Hepatic stellate cell (primary cell): ENCODE results near the gene CXCL6.

ENCODE experiments used
- DNase-seq: peaks from one replicate; pipeline ENCODE4 v3.0.0; 2011; ENCODE audit warnings: low spot score

CXCL6 gene

DNA sequence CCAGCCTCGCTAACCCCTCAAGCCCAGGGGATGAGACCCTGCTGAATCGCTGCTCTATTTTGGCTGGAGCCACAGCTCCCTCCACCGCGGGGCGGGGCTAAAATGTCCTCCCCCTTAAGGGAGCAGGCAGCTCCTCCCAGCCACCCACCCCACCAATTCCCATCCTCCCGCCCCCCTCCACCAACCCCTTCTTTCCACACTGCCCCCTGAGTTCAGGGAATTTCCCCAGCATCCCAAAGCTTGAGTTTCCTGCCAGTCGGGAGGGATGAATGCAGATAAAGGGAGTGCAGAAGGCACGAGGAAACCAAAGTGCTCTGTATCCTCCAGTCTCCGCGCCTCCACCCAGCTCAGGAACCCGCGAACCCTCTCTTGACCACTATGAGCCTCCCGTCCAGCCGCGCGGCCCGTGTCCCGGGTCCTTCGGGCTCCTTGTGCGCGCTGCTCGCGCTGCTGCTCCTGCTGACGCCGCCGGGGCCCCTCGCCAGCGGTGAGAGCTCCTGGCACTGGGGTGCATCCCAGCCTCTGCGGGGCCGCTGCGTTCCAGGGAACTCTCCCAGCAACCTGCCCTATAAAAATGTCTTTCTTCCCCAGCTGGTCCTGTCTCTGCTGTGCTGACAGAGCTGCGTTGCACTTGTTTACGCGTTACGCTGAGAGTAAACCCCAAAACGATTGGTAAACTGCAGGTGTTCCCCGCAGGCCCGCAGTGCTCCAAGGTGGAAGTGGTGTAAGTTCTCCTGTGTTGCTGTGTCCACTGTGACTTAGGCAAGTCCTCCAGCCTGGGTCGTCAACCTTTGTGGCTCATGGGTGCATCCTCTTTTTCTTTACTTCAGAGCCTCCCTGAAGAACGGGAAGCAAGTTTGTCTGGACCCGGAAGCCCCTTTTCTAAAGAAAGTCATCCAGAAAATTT lies at the start of gene CXCL6:
TSS of gene CXCL6 (plus strand) at position 306 of the 907 bp plus-strand sequence. CDS start at position 379, 73 bp downstream.
- DNase-seq = no peak

DNA sequence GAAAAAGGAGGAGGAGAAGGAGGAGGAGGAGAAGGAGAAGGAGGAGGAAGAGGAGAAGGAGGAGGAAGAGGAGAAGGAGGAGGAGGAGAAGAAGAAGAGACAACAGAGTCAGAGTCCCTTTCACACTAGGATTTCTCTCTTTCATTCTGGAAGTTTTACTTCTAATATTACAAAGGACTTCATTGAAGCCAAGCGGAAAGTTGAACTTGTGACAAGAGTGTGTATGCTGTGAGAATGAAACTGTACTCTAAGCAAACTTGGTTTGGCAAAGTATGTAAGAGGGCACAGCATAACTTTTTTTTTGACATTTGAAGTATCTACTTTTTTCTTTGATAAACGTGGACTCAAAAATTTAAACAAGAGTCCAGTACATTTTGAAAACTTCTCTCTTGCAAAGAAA lies 48.1 kb upstream of the CXCL6 start:
- no peak for DNase-seq

DNA sequence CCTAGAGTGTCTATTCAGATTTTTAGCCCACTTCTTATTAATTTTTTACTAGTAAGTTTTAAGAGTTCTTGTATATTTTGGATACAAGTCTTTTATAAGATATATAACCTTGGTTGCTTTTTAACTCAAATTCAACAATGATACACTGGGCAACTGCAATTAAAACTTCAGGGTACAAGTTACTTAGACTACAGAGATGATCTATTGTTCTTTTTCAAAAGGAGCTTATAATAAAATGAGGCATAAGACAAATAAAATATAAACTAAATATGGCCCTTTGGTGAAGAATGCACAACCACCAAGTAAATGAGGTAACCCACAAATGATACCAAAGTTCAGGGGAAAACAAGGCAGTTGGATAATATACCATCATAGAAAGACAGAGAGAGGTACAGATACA lies 37.6 kb upstream of the CXCL6 start:
- DNase-seq = no peak

DNA sequence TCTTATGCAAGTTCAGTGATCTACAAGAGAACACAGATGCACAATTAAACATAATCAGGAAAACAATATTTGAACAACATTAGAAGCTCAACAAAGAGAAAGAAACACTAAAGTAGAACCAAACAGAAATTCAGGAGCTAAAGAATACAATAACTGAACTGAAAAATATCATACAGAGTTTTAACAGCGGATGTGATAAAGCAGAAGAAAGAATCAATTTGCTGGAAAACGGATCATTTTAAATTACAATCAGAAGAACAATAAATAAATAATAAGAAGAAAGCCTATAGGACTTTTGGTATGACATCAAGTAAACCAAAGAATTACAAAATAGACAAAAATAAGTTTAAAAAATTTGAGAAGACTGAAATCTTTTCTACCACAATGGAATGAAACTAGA lies 36.3 kb upstream of the CXCL6 start:
- DNase-seq = no peak

DNA sequence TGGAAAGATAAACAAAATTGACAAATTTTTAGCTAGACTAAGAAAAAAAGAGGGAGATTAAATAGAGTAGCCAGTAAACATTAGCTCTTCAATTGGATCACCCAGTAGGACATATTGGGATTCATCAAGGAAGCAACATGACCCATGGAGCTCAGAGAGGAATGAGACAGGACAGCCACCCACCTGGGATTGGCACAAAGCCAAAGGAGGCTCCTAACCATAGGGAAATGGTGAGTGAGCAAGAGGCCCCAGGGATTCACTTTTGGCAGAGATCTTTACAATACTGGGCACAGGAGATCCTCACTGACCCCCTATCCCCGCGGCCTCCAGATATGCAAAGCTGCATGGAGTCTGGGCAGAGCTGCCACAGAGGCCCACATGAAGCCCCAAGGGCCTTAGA lies 34.8 kb upstream of the CXCL6 start:
- no peak for DNase-seq

DNA sequence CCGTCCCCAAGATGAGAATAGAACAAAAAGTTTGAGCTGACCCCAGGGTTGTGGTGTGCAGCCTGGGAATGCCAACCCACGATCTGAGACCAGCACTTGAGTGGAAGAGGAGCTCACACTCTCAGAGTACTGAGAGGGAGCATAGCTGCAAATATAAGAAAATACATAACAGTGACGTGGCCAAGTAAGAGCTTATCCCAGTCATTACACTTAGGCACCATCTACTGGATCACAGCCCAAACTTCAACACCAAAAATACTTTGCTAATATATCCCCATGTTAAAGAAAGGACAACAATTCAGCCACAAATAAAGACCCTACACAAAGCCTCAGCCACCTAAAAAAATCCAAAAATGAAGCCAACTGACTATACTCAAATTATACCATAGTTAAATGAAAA lies 33.3 kb upstream of the CXCL6 start:
- DNase-seq = no peak

DNA sequence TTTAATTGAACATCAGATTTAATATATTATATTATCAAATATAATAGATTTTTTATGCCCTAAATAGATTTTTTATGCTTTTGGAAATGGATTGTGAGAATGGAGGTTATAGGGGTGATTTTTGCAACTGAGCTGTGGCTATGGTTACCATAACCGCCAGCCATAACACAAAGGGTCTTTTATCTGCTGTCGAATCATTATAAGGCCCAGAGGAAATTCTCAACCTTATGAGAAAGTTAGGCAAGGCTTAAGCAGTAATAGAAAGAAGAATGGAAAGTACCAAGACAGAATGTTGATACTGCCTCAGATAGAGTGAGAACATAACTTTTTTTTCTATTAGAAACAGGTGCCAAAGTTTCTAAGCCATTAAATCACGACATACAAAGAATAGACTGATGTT lies 26.3 kb upstream of the CXCL6 start:
- no peak for DNase-seq

DNA sequence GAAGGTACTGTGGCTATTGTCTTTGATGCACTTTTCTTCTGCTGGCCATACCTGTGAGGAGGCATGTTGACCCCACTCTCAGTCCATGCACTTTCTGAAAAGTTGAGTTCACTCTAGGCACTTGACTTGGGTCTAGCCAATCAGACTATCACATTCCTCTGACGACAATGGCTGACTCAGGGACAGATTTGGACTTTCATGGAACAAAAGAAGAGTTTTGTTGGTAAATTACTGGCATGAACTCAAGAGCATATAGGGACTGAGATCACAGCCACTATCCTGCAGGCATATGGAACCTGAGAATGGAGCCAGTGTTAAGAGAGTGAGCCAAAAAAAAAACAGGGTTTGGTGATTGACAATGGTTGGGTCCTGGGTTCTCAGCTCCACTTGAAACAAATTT lies 24.6 kb upstream of the CXCL6 start:
- no peak for DNase-seq

DNA sequence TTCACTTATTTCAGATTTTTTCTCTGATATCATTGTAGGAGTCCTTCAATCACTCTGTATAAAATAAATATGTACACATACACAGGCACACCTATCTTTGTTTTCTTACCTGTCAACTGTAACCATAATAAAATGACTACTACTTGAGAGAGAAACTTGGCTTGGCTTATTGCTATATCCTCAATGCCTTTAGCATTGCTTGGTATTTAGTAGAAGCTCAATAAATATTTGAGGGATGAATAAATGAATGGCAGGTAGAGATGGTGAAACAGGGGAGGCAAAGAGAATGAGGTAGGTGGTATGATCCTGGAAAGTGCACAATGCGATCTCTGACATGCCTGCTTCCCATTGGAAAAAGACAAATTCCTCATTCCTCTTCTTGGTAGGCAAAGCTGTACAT lies 21.8 kb upstream of the CXCL6 start:
- no peak for DNase-seq

DNA sequence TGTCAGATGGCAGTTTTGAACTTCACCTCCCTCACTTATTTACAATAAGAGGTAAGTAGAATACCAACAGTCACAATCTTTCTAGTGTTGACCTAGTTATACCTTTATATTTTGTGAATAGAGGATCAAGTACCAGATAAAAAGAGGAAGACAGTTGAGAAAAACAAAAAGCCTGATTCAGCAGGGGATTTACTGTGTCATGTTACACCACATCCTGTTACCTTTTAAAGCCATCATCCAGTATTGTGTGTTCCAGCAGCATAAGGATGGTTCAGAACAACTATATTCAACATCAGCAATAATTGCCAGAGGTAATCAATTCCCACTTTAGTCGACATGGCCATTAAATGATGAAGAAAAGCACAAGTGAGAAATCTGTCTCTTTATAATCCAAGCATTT lies 21.3 kb upstream of the CXCL6 start:
- DNase-seq = no peak

DNA sequence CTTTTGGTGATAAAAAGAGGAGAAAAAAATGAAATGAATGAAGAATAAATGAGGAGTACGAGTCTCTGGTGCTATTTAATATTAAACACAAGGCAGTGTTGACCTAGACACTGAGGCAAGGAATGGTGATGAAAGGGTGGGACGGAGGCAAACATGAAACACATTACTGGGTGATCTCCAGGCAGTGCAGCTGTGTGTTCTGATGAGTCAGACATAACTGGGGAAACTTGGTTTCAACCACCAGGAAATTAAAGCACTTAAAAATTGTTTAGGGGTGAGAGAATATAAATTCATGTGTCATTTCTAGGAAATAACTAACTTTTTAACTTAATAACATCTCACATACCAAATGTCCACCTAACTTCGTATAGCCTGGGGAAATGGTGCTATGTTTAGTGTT lies 19.7 kb upstream of the CXCL6 start:
- no peak for DNase-seq

DNA sequence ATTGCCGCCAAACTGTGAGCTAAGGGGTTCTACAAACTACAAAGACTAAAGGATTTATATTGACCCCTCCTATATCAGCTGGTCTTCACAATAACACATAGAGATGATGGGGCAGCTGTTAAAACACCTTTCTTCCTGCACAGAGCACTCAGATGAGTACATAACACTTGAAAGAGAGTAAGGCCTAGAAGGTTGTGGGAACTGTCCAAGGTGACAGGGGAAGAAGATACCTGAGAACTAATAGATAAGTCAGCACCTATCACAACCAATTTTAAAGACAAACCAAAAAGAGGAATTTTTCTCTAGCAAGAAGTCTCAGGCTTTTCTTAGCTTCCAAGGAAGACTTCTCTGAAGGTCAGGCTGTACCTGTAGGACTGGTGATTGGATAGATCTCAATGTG lies 19.1 kb upstream of the CXCL6 start:
- DNase-seq = no peak

DNA sequence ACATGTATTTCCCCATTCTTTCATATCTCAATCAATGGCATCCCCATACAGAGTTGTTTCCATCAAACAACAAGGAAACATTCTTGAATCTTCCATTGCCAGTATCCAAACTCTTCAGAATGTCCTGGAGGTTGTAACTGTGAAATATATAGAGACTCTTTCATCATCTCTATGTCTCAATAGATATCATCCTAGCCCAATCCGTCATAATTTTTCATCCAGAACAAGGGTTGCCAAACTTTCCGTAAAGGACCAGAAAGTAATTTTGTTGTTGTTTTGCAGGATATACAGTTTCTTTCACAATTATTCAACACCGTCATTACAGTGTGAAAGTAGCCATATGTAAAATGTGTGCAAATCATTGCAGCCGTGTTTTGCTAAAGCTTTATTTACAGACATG lies 15.2 kb upstream of the CXCL6 start:
- DNase-seq = no peak

DNA sequence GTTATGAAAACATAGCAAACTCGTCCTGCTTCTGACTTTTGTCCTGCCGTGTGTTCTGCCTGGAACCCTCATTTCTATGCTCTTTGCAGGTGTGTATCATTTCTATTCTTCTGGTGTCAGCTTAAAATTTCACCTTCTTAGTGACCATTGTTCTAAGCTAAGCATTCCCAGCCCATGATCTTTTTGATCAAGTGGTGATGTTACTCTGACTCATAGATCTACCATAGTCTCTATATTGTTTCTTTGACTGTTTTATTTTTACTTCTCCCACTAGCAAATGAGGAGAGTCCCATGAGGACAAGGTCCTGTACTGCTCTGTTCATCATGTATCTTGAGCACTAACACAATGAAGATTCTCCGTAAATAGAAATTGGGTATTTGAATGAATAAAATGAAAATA lies 14.1 kb upstream of the CXCL6 start:
- DNase-seq = no peak

DNA sequence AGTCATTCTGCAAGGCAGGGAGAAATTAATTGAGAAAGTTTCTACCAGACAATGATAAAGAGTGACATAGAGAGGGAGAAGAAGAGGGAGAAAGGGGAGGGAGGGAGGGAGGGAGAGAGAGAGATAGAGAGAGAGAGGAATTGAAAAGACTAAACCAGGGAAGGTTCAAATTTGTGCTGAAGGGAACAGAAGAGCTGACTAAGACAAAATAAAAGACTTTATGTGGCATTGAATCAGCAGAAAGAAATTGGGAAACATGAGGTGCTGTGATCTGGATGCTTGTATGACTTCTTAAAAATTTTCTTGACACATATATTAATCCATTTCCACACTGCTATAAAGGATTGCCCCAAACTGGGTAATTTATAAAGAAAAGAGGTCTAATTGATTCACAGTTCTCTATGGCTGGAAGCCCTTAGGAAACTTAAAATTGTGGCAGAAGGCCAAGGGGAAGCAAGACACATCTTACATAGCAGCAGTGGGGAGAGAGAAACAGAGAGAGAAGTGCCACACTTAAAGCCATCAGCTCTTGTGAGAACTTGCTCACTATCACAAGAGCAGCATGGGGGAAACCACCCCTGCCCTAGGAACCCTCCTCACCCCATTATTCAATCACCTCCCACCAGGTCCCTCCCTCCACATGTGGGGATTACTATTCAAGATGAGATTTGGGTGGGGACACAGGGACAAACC lies 13.5 kb upstream of the CXCL6 start:
- DNase-seq = no peak

DNA sequence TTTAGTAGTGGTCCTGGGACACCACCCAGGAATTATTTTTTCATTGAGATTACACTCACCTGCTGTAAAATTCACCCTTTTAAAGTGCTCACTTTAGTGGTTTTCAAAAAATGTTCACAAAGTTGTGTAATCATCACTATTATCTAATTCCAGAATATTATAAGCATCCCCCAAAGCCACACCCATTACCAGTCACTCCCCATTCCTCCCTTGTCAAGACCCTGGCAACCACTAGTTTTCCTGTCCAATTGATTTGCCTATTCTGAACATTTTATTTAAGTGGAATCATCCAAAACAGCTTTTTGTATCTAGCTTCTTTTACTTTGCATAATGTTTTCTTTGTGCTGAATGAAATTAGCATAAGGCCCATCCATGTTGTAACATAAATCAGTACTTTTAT lies 12.7 kb upstream of the CXCL6 start:
- DNase-seq = no peak

DNA sequence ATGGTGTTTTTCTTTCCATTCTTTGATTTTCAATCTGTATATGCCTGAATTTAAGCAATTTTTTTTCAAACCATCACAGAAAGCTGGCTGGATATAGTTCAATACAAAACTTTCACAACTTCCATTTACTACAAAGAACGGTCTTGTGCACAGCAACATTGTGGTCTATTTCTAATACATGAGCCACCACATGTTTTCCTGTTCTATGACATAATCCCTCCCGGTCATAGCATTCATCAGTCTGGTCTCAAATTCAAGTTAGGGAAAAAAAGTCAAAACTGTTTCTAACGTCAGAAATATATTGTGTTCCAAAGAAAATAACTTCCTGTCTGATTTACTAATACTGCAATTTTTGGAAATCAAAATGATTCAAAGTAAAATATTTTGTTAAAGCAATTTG lies 7.5 kb upstream of the CXCL6 start:
- DNase-seq = no peak

DNA sequence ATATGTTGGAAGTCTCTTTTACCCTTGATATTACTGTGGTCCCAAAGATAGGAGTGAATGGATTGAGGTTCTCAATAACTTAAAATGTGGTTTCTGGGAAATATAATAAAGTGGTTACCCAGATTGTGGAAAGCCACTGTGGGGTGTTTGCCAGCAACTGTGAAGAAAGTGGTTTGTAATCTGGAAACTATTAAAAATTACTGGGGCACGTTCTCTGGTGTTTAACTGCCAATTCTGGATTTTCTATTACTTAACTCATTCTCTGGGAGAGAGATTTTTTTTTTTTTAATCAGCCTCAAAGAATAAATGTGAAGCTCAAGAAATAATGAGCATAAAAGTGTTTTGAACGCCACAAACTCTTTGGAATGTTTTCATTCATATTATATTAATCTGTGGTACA lies 4.9 kb upstream of the CXCL6 start:
- DNase-seq = no peak

DNA sequence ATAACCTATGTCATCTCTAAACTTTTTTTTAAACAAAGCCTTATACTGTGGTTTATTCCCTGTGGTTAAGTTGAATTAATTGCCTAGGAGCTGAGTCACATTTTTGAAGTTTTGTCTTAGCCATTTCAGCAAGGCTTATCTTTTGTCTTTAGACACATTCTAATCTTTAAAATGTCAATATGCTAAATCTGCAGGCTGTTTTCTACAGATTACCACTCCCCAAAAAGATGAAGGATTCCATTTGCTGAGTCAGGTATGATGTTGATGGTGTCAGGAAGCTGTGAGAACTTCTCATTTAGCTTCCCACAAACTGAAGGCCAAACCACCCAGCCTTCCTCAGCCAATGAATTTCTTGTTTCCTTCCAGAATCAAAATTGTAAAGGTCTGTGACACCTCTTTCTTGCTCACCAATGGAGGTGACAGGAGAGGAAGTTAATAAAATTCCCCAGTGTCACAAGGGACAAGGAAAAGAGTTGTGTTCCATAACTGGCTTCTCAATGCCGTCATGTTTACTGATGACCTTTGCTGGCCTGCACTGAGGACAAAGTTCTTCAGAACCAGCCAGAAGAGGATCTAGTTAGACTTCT lies 3.7 kb upstream of the CXCL6 start:
- no peak for DNase-seq

DNA sequence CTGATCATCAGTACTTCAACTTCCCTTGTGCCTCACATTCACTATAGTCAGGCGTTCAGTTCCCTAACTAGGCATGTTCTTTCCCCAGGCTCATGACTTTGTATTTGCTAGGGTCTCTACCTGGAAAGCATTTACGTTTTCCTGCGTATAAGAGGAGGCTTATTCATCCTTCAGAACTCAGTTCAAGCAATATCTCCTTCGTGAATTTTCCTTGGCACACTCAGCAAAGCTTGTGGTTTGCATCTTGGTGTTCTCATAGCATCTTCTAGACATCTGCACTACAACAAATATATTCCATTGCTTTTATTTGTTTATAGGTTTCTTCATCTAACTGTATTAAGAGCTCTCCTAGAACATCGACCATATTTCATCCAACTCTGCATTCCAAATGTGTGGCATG lies 2.6 kb downstream of the CXCL6 start:
- no peak for DNase-seq

DNA sequence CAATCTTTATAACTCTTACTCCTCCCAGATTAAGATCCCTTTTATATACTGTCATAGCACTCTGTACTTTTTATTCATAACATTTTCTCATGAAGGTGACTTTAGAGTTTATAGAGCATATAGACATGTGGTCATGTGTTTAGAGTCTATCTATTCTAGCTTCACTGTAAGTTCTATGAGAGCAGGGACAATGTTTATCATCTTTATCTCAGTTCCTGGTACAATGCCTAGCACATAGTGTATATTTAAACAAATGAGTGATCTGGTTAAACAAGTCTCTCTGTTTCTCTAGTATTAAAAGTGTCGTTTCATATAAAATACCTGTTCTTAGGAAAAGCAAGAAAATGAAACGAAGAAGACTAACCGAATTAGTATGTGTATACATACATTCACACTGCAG lies 3.2 kb downstream of the CXCL6 start:
- DNase-seq = no peak

DNA sequence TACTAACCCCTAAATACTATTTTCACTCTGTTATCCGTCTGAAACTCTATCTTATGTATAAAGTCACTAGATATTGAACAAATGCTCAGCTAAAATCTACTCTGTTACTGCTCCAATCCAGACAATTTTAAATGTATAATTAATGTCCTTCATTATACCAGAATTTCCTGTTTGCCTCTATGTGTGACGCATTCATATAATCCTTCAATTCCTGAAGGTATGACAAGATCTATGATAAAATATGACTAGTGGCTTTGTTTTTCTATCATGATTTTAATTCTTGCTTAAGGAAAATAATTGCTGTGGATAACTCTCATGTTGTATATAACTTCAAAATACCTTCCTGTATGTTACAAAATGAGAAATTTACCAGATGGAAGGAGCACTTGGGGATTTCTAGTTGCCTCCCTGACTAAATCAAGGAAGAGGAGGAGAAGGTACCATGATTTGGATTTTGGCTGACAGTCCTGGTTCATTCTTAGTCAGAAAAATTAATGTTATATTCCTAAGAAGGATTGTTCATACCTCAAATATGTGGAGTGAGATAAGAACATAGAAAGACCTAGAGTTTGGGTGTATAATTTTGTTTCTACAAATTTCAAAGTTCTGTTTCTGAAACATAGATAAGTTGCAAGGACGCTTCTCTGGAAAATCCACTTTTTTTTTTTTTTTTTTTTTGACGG lies 4.9 kb downstream of the CXCL6 start:
- no peak for DNase-seq

DNA sequence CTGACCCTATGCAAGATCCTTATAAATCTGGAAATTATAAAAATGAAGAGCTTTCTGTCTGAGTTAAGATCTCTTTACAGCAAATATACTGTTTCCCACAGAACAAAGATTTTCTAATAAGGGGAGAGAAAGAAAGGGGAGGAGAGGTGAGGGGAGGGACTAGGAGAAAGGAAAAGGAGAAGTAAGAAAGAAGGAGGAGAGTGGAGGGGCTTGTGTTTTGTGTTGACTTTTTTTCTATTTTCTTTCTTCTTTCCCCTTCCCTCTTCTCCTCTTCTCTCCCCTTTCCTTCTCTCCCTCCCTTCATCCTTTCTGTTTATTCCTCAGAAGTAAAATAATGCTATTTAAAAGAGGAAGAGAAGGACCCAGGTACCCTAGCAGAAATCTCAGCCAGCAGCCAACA lies 6.2 kb downstream of the CXCL6 start:
- no peak for DNase-seq
